H1 (cell line): ENCODE results near the gene AOPEP.

ENCODE experiments used
- CTCF ChIP-seq, 3 experiments: IDR thresholded peaks; 1 replicate in 2 of 3; 2 replicates in 1 of 3; pipeline versions ENCODE4 v1.5.1 to v1.6.1; 2011; ENCODE audit warnings: low read length in 3 of 3, mild to moderate bottlenecking in 3 of 3, inconsistent platforms in 2 of 3, low read depth in 1 of 3, moderate library complexity in 1 of 3; ENCODE audit not compliant: insufficient read depth in 1 of 3; ENCODE audit errors: control extremely low read depth in 1 of 3
- GABPA ChIP-seq: IDR thresholded peaks from 2 replicates; pipeline ENCODE4 v1.6.1; 2011; ENCODE audit warnings: mild to moderate bottlenecking, low read length, moderate library complexity, borderline replicate concordance; ENCODE audit not compliant: insufficient read depth

- TF ChIP-seq CTCF (IDR thresholded peaks at IDR 0.05; ENCODE audit: control extremely low read depth in 1 of 3, insufficient read depth in 1 of 3, low read depth in 1 of 3, low read length in 3 of 3) (no peak), GABPA (no peak)
Measured at GRCh38 chr9:94945197-94946144, 219.0 kb downstream of the AOPEP start.
